ENCODE results near the gene PGS1. TPM values are rescaled to one million over a fixed set of nuclear protein-coding genes. Genes with fewer than 3 reads are reported as not detected.

Gene PGS1
- total and polyA plus RNA-seq, 2 donors from 2014 or later, result 15.6 to 65.4 TPM

- intact Hi-C loops (cut with DNase I), result no loop called here
- TF ChIP-seq, protein P1, sequence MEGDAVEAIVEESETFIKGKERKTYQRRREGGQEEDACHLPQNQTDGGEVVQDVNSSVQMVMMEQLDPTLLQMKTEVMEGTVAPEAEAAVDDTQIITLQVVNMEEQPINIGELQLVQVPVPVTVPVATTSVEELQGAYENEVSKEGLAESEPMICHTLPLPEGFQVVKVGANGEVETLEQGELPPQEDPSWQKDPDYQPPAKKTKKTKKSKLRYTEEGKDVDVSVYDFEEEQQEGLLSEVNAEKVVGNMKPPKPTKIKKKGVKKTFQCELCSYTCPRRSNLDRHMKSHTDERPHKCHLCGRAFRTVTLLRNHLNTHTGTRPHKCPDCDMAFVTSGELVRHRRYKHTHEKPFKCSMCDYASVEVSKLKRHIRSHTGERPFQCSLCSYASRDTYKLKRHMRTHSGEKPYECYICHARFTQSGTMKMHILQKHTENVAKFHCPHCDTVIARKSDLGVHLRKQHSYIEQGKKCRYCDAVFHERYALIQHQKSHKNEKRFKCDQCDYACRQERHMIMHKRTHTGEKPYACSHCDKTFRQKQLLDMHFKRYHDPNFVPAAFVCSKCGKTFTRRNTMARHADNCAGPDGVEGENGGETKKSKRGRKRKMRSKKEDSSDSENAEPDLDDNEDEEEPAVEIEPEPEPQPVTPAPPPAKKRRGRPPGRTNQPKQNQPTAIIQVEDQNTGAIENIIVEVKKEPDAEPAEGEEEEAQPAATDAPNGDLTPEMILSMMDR (IDR thresholded peaks at IDR 0.05; ENCODE audit: borderline replicate concordance, extremely low read depth, insufficient read depth), result no peak
- peak in 1 of 5 donors; percentile 55 for DNase-seq
Measured at GRCh38 chr17:78348055-78348770, 30.2 kb upstream of the PGS1 start.

DNA sequence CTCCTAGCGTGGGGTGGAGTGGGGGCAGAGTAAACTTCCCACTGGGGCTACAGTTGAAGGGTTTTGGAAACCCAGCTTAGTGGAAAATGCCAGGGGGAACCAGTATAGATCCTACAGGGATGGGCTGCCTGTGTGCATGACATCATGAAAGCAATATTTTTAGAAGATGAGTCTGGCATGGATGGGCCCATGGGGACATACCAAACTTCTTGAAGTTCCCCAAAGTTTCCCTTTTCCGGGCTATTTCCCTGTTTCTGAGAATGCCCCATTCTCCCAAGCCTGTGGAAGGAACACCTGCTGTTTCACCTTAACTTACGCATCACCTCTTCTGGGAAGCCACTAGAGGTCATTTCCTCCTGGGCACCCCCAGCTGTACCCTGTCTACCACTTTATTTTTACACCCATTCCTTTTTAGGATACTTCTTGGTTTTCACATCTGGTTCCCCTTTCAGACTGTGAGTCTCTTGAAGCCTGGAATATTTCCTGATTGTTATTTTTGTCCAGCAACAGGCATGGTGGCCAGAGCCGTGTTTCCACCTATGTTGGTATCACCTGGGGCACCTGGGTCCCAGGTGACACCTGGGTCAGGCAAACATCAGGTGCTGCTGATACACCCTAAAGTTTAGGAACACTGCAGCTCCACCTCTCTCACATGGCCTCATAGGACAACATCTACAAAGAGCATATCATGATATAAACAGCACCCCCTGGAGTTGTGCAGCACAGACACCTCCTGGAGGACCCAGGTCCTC lies 28.4 kb upstream of the PGS1 start:
- H3K36me3 ChIP-seq (ENCODE audit: control insufficient read depth in 2 of 3, insufficient read depth in 3 of 3, low read length in 3 of 3), result no peaks in the 10 kb centered on the region
- H3K9ac ChIP-seq (ENCODE audit: low read length in 3 of 3), result no peak overlapping the region
- TF ChIP-seq, protein P1 (IDR thresholded peaks at IDR 0.05; ENCODE audit: borderline replicate concordance, extremely low read depth, insufficient read depth), result no peak
- intact Hi-C loops (cut with DNase I), result no loop called here
- H3K9me3 ChIP-seq (ENCODE audit: control insufficient read depth in 2 of 3, insufficient read depth in 1 of 3, low read length in 3 of 3), result no peaks in the 10 kb centered on the region
- no peak overlapping the region for H3K4me3 ChIP-seq (ENCODE audit: low read length in 3 of 3)
- FAIRE-seq (no peak), DNase-seq (no peak)
- no peaks in the 10 kb centered on the region for H3K27me3 ChIP-seq (ENCODE audit: control insufficient read depth, insufficient read depth, low read length)
- H3K4me1 ChIP-seq (ENCODE audit: control insufficient read depth in 2 of 3, insufficient read depth in 2 of 3, low read depth in 1 of 3, low read length in 3 of 3), result peaks cover 0 to 24% (median 16%) of the 10 kb centered on the region in 3 donors
- no peak overlapping the region for H3K27ac ChIP-seq (ENCODE audit: low read depth in 2 of 2, low read length in 2 of 2)

More at GRCh38 chr17:78348055-78348770, 30.2 kb upstream of the PGS1 start:
- Histone ChIP-seq H3K4me3 (ENCODE audit: low read length in 3 of 3) (no peak overlapping the region), H3K4me1 (ENCODE audit: control insufficient read depth in 2 of 3, insufficient read depth in 2 of 3, low read depth in 1 of 3, low read length in 3 of 3) (peaks cover 0 to 26% (median 8%) of the 10 kb centered on the region in 3 donors), H3K36me3 (ENCODE audit: control insufficient read depth in 2 of 3, insufficient read depth in 3 of 3, low read length in 3 of 3) (no peaks in the 10 kb centered on the region), H3K9ac (ENCODE audit: low read length in 3 of 3) (no peak overlapping the region), H3K27ac (ENCODE audit: low read depth in 2 of 2, low read length in 2 of 2) (no peak overlapping the region), H3K9me3 (ENCODE audit: control insufficient read depth in 2 of 3, insufficient read depth in 1 of 3, low read length in 3 of 3) (no peaks in the 10 kb centered on the region), H3K27me3 (ENCODE audit: control insufficient read depth, insufficient read depth, low read length) (no peaks in the 10 kb centered on the region)
- FAIRE-seq, result no peak

DNA sequence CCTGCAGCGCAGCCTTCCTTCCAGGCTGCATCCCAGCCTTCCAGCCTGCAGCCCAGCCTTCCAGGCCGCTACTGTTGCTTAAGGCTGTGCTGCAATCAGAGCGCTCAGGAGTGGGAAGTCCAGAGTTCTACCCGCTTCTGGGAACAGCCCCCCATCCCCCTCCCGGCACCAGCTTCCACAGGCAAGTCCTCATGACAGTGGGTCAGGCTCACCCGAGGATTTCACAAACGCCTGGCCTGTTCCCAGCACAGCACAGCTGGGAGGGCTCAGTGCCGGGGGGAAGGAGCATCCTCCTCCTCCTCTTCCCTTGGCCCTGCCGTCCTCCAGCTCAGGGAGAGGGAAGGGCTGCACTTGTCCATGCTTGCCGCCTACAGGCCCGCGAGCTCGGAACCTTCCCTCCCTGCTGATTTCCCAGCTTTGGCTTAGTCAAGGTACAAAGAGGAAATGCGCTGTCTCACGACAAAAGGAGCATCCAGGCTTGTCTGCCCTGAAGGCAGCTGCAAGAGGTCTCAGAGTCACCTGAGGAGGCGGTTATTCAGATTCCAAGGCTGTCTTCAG lies 26.9 kb upstream of the PGS1 start:
- DNase-seq (peak; percentile 64 to 99 (median 80)), FAIRE-seq (no peak)
- no peaks in the 10 kb centered on the region for H3K36me3 ChIP-seq (ENCODE audit: control insufficient read depth in 2 of 3, insufficient read depth in 3 of 3, low read length in 3 of 3)
- H3K9ac ChIP-seq (ENCODE audit: low read length in 3 of 3), result peak overlapping the region in 1 of 3 donors; percentile 41
- no peaks in the 10 kb centered on the region for H3K9me3 ChIP-seq (ENCODE audit: control insufficient read depth in 2 of 3, insufficient read depth in 1 of 3, low read length in 3 of 3)
- H3K27ac ChIP-seq (ENCODE audit: low read depth in 2 of 2, low read length in 2 of 2), result peak overlapping the region; percentile 82 to 83
- TF ChIP-seq, protein P1 (IDR thresholded peaks at IDR 0.05; ENCODE audit: borderline replicate concordance, extremely low read depth, insufficient read depth), result no peak
- peaks cover 0 to 22% (median 16%) of the 10 kb centered on the region in 3 donors for H3K4me1 ChIP-seq (ENCODE audit: control insufficient read depth in 2 of 3, insufficient read depth in 2 of 3, low read depth in 1 of 3, low read length in 3 of 3)
- H3K4me3 ChIP-seq (ENCODE audit: low read length in 3 of 3), result no peak overlapping the region
- no peaks in the 10 kb centered on the region for H3K27me3 ChIP-seq (ENCODE audit: control insufficient read depth, insufficient read depth, low read length)
- intact Hi-C loops (cut with DNase I), result no loop called here

Measured in kidney (tissue), 14 donors.